Measurements from ENCODE around the gene STAG2.

DNA sequence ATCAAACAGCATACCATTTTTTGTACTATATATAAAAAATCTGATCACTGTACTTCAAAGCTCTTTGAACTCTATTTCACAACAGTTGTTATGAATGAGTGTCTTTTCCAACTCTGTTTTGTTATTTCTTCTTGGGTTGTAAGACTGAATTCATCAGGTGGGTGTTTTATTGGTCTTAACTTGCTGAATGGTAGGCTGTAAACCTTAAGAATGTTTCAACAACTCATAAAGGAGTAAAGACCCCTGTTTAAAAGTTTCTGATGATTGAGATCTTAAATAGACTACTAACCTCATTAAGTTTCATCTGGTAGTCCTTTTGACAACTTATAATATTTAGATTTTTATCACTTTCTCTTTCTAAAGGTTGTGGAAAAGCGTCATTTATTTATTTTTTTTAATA is 18.4 kb upstream of the STAG2 start:
- TF ChIP-seq POLR2A (IDR thresholded peaks at IDR 0.05; ENCODE audit: low read depth, low read length) (no peak), POLR2AphosphoS5 (IDR thresholded peaks at IDR 0.05; ENCODE audit: low read depth, low read length) (no peak)

Measured in GM12891 (cell line).